DOHH2 (cell line): ENCODE results near the gene PARL.

Source experiments
- H3F3A ChIP-seq: fragments of 200-600 bp; sonication (generic), shearing (Covaris generic); 2 replicates; pipeline ENCODE4 v1.6.0; 2016; ENCODE audit warnings: antibody characterized with exemption, mild to moderate bottlenecking; ENCODE audit not compliant: control insufficient read depth, insufficient read depth
- H3K27ac ChIP-seq: fragments of 200-600 bp; sonication (generic); 2 replicates; pipeline ENCODE4 v1.5.1; 2014; ENCODE audit warnings: low read depth, mild to moderate bottlenecking, low read length, moderate library complexity
- H3K27me3 ChIP-seq: fragments of 200-600 bp; sonication (generic); 2 replicates; pipeline ENCODE4 v1.6.1; 2014; ENCODE audit warnings: mild to moderate bottlenecking, low read length, mixed read lengths; ENCODE audit not compliant: control insufficient read depth
- H3K36me3 ChIP-seq: fragments of 200-600 bp; sonication (generic); 2 replicates; pipeline ENCODE4 v1.6.1; 2014; ENCODE audit warnings: mild to moderate bottlenecking, low read length, moderate library complexity, mixed read lengths; ENCODE audit not compliant: control insufficient read depth
- H3K4me1 ChIP-seq: fragments of 200-600 bp; sonication (generic); 2 replicates; pipeline ENCODE4 v1.6.1; 2014; ENCODE audit warnings: mild to moderate bottlenecking, low read length, mixed read lengths; ENCODE audit not compliant: control insufficient read depth
- H3K4me2 ChIP-seq: fragments of 200-600 bp; sonication (generic); 2 replicates; pipeline ENCODE4 v1.6.0; 2014; ENCODE audit warnings: mild to moderate bottlenecking, low read length, moderate library complexity
- H3K4me3 ChIP-seq: fragments of 200-600 bp; sonication (generic); 2 replicates; pipeline ENCODE4 v1.5.1; 2014; ENCODE audit warnings: mild to moderate bottlenecking, low read length, mixed read lengths
- H3K79me2 ChIP-seq: fragments of 200-600 bp; sonication (generic); 2 replicates; pipeline ENCODE4 v1.6.1; 2014; ENCODE audit warnings: mild to moderate bottlenecking, low read length, mixed read lengths; ENCODE audit not compliant: control insufficient read depth
- H3K9me2 ChIP-seq: fragments of 200-600 bp; sonication (generic); replicated peaks from 2 replicates; pipeline ENCODE4 v1.6.1; 2014; ENCODE audit warnings: mild to moderate bottlenecking, low read length, mixed read lengths; ENCODE audit not compliant: control insufficient read depth
- H3K9me3 ChIP-seq: fragments of 200-600 bp; sonication (generic); 2 replicates; pipeline ENCODE4 v1.6.1; 2014; ENCODE audit warnings: antibody characterized with exemption, low read length, mixed read lengths; ENCODE audit not compliant: control insufficient read depth, insufficient read depth
- H4K20me1 ChIP-seq: fragments of 200-600 bp; sonication (generic); 2 replicates; pipeline ENCODE4 v1.6.0; 2014; ENCODE audit warnings: low read depth, mild to moderate bottlenecking, antibody characterized with exemption, low read length, moderate library complexity; ENCODE audit not compliant: control insufficient read depth, insufficient read depth
- EZH2phosphoT487 ChIP-seq: fragments of 200-600 bp; sonication (generic); IDR thresholded peaks from 2 replicates; pipeline ENCODE4 v1.6.1; 2017; ENCODE audit warnings: borderline replicate concordance, mild to moderate bottlenecking, antibody characterized with exemption, low read length, moderate library complexity, mixed read lengths
- TF ChIP-seq, protein P1 (sequence below): fragments of 200-600 bp; sonication (generic); IDR thresholded peaks from one replicate; pipeline ENCODE4 v1.5.1; 2014; ENCODE audit warnings: antibody characterized with exemption, mild to moderate bottlenecking, low read depth, low read length; ENCODE audit not compliant: poor library complexity, severe bottlenecking

PARL gene

DNA sequence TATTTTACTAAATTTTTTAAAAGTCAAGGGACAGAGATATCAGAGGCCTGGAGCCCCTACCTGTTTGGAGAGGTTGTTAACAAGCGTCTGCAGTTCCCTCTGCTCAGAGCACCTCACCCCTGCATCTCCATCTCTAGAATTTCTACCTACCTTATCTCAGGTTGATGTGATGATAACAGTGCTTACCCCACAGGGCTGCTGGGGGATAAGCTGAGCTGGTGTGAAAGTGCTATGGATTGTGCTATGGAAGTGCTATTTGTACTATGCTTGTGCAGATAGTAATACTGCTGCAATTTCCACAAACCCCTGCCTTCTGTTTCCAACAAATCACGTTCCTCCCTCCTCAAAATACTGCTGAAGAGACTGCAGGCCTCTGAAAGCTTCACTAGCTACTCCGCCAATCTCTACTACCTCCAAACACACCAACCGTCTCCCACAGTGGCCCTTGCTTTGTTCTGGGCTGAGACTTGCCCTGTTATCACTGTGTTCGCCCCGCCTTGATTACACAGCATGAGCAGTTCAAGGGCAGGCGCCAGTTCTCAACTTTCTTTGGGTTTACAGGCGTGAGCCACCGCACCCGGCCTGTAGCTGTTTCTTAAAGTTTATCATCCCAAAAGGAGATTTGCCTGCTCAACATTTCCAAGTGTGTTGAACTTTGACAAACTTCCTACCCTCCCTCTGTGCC is 28.4 kb upstream of the PARL start:
- no peaks in the 10 kb centered on the region for H3K36me3 ChIP-seq
- H3K9me2 ChIP-seq, result no peaks in the 10 kb centered on the region
- no peak overlapping the region for H3K4me2 ChIP-seq
- TF ChIP-seq, protein P1, sequence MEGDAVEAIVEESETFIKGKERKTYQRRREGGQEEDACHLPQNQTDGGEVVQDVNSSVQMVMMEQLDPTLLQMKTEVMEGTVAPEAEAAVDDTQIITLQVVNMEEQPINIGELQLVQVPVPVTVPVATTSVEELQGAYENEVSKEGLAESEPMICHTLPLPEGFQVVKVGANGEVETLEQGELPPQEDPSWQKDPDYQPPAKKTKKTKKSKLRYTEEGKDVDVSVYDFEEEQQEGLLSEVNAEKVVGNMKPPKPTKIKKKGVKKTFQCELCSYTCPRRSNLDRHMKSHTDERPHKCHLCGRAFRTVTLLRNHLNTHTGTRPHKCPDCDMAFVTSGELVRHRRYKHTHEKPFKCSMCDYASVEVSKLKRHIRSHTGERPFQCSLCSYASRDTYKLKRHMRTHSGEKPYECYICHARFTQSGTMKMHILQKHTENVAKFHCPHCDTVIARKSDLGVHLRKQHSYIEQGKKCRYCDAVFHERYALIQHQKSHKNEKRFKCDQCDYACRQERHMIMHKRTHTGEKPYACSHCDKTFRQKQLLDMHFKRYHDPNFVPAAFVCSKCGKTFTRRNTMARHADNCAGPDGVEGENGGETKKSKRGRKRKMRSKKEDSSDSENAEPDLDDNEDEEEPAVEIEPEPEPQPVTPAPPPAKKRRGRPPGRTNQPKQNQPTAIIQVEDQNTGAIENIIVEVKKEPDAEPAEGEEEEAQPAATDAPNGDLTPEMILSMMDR, result no peak
- no peak for TF ChIP-seq EZH2phosphoT487
- H3K4me3 ChIP-seq, result no peak overlapping the region
- no peaks in the 10 kb centered on the region for H3K27me3 ChIP-seq
- H3K4me1 ChIP-seq, result no peaks in the 10 kb centered on the region
- H3K27ac ChIP-seq, result no peak overlapping the region
- H4K20me1 ChIP-seq, result no peaks in the 10 kb centered on the region
- no peaks in the 10 kb centered on the region for H3K9me3 ChIP-seq
- H3K79me2 ChIP-seq, result no peaks in the 10 kb centered on the region
- no peaks in the 10 kb centered on the region for H3F3A ChIP-seq

DNA sequence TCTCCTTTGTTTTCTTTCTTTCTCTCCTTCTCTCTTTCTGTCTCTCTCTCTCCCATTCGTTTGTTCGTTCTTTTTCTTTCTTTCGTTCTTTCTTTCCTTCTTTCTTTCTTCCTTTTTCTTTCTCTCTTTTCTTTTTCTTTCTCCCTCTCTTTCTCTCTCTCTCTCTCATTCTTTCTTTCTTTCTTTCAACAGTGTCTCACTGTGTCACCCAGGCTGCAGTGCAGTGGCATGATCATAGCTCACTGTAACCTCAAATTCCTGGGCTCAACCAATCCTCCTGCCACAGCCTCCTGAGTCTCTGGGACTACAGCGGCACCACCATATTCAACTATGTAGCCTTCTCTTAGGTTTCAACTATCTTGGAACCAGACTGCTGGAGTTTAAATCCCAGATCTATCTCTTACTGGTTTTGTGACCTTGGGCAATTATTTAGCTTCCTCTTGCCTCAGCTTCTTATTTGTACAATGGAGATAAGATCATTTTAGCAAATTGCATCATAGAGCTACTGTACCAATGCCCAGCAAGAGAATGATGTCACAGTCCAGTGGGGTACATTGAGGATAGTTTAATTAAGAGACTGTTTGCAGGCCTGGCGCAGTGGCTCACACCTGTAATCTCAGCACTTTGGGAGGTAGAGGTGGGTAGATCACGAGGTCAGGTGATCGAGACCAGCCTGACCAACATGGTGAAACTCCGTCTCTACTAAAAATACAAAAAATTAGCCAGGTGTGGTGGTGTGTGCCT is 27.3 kb upstream of the PARL start:
- no peak overlapping the region for H3K4me2 ChIP-seq
- no peaks in the 10 kb centered on the region for H3F3A ChIP-seq
- no peak for TF ChIP-seq EZH2phosphoT487
- TF ChIP-seq, protein P1, result no peak
- no peaks in the 10 kb centered on the region for H4K20me1 ChIP-seq
- H3K27me3 ChIP-seq, result no peaks in the 10 kb centered on the region
- H3K9me2 ChIP-seq, result no peaks in the 10 kb centered on the region
- no peaks in the 10 kb centered on the region for H3K9me3 ChIP-seq
- no peaks in the 10 kb centered on the region for H3K4me1 ChIP-seq
- H3K27ac ChIP-seq, result no peak overlapping the region
- no peak overlapping the region for H3K4me3 ChIP-seq
- H3K79me2 ChIP-seq, result no peaks in the 10 kb centered on the region
- H3K36me3 ChIP-seq, result no peaks in the 10 kb centered on the region

DNA sequence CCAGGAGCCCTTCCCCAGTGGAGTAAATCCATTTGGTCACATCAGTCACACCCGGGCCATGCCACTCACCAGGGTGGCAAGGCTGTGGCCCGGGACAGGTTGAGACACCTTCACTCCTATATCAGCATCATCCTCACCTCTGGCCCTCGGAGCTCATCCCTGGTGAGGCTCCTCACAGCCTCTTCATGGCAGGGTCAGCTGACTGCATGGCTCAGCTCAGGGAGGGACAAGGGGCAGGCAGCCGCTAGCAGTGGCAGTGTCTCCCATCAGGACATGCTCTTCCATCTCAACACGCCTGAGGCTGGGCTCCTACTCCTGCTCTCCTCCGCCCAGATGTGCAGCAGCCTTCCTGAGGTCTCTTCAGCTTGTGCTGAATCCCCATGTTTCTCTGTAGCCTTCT is 26.4 kb upstream of the PARL start:
- no peaks in the 10 kb centered on the region for H3K27me3 ChIP-seq
- no peak for TF ChIP-seq EZH2phosphoT487
- no peaks in the 10 kb centered on the region for H3F3A ChIP-seq
- H3K4me2 ChIP-seq, result no peak overlapping the region
- H3K9me3 ChIP-seq, result no peaks in the 10 kb centered on the region
- no peaks in the 10 kb centered on the region for H3K4me1 ChIP-seq
- no peaks in the 10 kb centered on the region for H4K20me1 ChIP-seq
- H3K79me2 ChIP-seq, result no peaks in the 10 kb centered on the region
- no peaks in the 10 kb centered on the region for H3K9me2 ChIP-seq
- no peak overlapping the region for H3K27ac ChIP-seq
- no peaks in the 10 kb centered on the region for H3K36me3 ChIP-seq
- H3K4me3 ChIP-seq, result no peak overlapping the region

DNA sequence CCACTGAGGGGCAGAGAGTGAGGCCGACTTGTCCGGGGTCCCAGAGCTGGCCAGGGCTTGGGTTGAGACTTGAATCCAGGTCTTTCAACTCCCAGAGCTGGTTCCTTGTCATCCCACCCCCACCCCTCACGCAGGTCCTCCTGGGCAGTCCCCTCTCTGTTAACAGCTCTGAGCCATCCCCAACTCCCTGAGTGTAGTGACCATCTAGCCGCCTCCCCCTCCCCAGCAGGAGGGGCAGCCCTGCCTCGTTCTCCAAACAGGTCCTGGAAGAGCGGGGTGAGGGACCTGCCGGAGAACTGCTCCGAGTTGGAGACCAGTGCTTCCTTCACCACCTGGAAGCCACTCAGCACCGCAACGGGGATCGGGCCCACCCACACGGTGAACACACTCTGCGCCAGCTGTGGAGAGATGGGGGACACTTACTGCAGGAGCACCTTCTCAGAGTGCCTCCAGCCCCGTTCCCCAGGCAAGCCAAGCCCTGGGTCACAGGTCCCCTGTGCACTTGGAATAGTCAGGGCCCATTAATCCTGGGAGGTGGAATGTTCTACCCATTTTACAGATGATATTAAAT is 24.4 kb upstream of the PARL start:
- Histone ChIP-seq H3K4me2 (no peak overlapping the region), H3F3A (no peaks in the 10 kb centered on the region), H3K4me1 (no peaks in the 10 kb centered on the region), H4K20me1 (no peaks in the 10 kb centered on the region), H3K4me3 (no peak overlapping the region), H3K79me2 (no peaks in the 10 kb centered on the region), H3K9me2 (no peaks in the 10 kb centered on the region), H3K27me3 (no peaks in the 10 kb centered on the region), H3K9me3 (no peaks in the 10 kb centered on the region), H3K36me3 (no peaks in the 10 kb centered on the region), H3K27ac (no peak overlapping the region)
- TF ChIP-seq, protein P1, result no peak
- TF ChIP-seq EZH2phosphoT487, result no peak
